ENCODE results near the gene GLB1L.

GRCh38 chr2:219269362-219270054 lies 24.3 kb upstream of the GLB1L start:
- TF ChIP-seq EP300 (IDR thresholded peaks at IDR 0.05): no peak
- no peak for TF ChIP-seq CTCF (IDR thresholded peaks at IDR 0.05)

All from tibial nerve (tissue), 4 donors.